ENCODE measurements around the gene NPAS2.

DNA sequence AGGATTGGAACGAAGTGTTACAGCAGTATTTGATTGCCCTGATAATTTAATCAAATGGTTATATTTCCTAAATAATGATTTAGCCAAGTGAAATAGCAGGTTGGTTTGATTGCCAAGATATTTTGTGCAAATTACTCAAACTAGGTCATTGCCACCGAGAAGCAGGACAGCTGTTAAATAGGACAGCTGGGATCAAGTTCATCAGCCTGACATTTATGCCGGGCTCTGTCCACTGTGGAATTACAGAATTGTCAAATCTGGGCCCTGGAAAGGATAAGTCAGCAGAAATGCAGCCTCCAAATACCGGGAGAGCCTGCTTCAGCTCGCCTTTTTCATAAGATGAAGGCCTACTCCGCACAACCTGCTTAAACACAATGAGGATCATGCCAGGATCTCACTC lies 108.3 kb downstream of the NPAS2 start:
- TF ChIP-seq, protein P1, sequence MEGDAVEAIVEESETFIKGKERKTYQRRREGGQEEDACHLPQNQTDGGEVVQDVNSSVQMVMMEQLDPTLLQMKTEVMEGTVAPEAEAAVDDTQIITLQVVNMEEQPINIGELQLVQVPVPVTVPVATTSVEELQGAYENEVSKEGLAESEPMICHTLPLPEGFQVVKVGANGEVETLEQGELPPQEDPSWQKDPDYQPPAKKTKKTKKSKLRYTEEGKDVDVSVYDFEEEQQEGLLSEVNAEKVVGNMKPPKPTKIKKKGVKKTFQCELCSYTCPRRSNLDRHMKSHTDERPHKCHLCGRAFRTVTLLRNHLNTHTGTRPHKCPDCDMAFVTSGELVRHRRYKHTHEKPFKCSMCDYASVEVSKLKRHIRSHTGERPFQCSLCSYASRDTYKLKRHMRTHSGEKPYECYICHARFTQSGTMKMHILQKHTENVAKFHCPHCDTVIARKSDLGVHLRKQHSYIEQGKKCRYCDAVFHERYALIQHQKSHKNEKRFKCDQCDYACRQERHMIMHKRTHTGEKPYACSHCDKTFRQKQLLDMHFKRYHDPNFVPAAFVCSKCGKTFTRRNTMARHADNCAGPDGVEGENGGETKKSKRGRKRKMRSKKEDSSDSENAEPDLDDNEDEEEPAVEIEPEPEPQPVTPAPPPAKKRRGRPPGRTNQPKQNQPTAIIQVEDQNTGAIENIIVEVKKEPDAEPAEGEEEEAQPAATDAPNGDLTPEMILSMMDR (IDR thresholded peaks at IDR 0.05 in 2 of 3, conservative IDR thresholded peaks at IDR 0.05 in 1 of 3; ENCODE audit: borderline replicate concordance in 1 of 3, insufficient read depth in 1 of 3, low read depth in 2 of 3, low read length in 2 of 3) = no peak
- TF ChIP-seq RAD21 (IDR thresholded peaks at IDR 0.05; ENCODE audit: low read depth) (no peak), POLR2AphosphoS5 (IDR thresholded peaks at IDR 0.05; ENCODE audit: low read depth, low read length) (no peak), SRF (IDR thresholded peaks at IDR 0.05; ENCODE audit: low read depth) (no peak), SP1 (IDR thresholded peaks at IDR 0.05; ENCODE audit: low read depth) (no peak), YY1 (IDR thresholded peaks at IDR 0.05; ENCODE audit: extremely low read depth, insufficient replicate concordance, low read depth, low read length) (no peak)

All from HCT116 (cell line).